NCI-H1092 treated with DMSO at 0.1 percent for 48 hours (cell line): ENCODE data around the gene SLC39A10.

Experiments
- DNase-seq: peaks from one replicate; lab custom pipeline; 2025; lab: John Stamatoyannopoulos, UW

The SLC39A10 gene

DNA sequence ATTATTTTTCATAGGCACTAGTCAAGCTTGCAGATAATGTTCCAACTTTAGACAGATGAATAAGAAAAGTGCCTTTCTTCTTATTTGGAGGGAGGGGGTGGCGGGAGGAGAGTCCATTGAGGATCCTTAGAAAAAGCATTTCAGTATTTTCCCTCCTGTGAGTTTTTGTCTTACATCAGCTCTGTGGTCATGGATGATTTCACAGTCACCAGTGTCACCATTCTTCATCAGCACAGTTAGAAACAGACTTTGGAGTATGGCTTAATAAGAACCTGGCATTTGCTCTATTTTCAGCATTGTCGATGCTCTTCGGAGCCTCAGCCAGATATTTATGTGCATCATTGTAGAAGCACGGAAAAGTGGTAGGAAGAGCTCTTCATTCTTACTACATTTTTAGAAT is 70.1 kb downstream of the SLC39A10 start:
- no peak for DNase-seq

DNA sequence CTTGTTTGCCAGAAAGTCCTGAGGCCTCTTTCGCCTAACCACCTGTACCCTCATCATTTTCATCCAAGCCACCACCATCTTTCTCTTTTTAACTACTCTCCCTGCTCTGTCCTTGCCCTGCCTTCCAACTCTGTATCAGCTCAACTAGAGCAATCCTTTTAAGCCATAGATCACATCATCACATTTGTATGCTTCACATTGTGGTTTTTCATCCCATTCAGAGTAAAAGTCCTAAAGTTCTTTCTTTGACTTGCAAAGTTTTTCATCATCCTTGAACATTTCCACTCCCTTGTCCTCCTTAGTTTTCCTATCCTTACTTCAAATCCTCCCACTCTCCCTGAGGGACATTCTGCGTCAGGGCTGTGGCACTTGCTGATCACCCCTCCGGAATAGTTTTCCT is 73.9 kb downstream of the SLC39A10 start:
- no peak for DNase-seq

DNA sequence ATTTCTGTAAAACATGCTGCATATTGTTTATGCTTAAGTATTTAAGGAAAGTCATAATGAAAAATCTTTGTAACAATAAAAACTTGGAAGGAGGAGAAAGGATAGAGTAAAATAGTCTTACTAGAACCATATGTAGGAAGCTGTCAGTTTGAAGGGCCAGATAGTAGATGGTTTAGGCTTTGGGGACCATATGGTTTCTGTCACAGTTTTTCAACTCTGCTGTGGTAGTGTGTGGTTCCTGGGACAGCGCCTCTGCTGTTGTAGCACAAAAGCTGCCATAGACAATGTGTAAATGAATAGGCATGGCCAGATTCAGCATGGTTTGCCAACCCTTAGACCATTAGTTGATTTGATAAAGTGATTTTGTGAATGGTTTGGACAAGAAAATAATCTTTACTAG is 75.5 kb downstream of the SLC39A10 start:
- DNase-seq = no peak

DNA sequence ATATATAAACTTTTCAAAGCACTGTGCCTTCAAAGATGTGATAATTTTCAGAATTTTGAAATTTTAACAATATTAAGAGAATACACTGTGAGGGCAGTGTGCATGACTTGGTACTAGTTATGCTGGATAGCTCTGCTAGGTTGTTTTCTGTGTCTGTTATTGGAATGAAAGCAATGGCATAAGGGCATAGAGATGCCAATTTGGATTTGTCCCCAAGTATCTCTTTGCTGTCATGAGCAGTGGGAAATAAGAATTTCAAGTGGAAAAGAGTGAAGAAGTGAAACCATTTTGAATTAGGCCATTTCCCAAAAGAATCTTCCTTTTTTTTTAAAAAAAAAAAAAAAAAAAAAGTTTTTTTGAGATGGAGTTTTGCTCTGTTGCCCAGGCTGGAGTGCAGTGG is 76.8 kb downstream of the SLC39A10 start:
- no peak for DNase-seq

GRCh38 chr2:195734395-195734794 is 77.4 kb downstream of the SLC39A10 start:
- DNase-seq = no peak

DNA sequence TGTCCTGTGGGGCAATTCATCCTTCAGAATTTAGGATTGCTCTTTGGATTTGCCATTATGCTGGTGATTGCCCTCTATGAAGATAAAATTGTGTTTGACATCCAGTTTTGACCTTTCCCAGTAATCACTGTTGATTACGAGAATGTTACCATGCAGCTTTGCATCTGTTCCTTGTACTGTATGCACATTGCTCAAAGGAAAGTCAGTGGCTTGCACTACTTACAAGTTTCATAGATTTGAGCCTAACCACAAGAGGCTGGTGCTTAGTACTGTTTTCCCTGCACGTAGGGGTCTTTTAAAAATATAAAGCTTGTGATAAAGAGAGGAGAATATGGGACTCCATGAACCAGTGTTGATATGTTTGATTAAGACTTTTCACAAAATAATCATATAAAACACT is 77.9 kb downstream of the SLC39A10 start:
- DNase-seq = no peak

- no peak for DNase-seq
These were observed 78.3 kb downstream of the SLC39A10 start for GRCh38 chr2:195735347-195735746.

DNA sequence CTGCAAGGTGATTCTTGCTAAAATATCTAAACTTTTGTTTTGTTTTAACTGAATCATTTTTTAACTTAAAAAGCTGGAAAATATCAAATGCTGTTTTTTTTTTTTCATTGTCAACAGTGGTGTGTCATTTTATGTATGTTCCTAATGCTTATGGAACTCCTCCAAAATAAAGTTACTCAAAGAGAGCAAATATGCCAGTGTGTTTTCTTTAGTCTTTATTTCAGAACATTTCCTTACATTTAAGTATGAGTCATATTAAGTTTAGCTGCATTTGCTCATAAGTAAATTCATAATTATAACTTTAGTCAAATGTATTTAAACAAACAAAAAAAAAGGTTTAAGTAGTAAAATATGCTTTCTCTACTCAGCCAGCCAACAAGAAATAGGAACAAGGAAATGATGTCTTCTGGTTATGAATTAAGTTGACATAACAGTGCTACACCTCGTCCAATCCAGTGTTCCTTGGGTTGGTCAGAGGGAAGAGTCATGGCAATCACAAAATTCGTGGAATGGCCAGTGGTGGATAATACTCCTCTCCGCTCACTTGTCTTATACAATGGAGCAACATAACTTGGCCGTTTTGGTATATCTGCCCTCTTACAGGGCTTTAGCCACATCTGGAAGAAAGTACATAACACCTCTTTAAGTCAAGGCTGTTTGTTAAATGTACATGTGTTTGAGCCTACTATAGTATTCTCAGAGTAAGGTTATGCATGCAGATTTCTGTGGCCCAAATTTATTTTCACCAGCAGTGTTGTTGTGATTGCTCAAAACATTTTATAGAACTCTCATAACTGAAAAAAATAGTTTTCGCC is 80.7 kb downstream of the SLC39A10 start:
- DNase-seq = no peak

DNA sequence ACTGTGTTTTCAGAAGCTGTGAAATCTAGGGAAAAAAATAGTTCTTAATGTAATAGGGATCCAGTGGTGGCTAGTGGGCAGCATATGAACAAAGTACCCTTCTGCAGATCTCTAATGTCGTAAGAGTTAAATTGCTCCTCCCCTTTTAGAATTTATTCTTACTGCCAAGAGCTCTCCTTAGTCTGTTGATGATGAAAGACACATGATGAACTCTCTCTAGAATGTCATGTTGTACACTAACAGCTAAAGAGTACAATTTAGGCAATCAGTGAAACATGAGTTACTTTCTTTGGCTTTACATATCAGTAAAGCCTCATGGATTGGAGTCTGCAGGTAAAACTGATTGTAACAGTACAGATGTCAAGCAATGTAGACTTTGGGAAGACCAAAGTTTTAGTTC is 84.2 kb downstream of the SLC39A10 start:
- DNase-seq = no peak

- DNase-seq = no peak
These were observed 99.4 kb downstream of the SLC39A10 start for GRCh38 chr2:195756218-195756942.

DNA sequence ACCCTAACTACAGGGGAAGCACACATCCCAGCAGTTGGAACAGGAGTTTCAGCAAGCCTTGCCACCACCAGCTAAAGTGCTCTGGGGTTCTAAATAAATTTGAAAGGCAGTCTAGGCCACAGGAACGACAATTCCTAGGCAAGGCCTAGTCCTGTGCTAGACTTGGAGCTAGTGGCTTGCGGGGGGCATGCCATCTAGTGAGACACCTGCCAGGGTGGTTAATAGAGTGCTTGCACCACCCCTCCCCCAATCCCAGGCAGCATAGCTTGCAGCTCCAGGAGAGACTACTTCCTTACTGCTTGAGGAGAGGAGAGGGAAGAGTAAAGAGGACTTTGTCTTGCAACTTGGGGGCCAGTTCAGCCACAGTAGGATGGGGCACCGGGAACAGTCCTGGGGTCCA is 101.8 kb downstream of the SLC39A10 start:
- no peak for DNase-seq

DNA sequence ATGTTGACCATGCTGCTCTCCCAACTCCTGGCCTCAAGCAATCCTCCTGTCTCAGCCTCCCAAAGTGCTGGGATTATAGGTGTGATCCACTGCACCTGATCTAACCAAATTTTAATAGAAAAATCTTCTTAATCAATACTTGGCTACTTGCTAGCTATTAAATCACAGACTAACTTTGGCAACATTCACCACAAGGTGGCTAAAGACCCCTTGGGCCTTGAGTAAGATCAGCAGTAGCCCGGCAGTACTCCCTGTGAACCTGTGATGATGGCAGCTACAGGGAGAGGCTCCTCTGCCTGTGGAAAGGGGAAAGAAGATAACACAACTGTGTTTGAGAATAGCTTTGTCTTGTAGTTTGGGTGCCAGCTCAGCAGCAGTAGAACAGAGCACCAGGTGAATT is 102.9 kb downstream of the SLC39A10 start:
- DNase-seq = no peak

- no peak for DNase-seq
These were observed 106.8 kb downstream of the SLC39A10 start for GRCh38 chr2:195763866-195764265.

DNA sequence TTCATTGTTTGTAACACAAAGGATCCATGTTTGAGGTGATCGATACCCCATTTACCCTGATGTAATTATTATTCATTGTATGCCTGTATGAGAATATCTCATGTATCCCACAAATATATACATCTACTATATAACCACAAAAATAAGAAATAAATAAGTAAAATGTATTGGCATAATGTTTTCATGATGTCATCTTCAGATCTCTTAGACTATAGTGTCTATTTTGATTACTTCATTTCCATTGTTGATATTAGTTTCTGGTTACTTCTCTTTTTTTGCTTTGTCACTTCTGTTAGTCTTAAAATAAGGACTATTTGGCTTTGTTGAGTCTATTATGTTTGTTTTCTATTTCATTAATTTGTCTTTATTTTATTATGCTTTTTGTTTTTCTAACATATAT is 109.7 kb downstream of the SLC39A10 start:
- DNase-seq = no peak

- DNase-seq = no peak
These were observed 111.4 kb downstream of the SLC39A10 start for GRCh38 chr2:195768431-195768830.

DNA sequence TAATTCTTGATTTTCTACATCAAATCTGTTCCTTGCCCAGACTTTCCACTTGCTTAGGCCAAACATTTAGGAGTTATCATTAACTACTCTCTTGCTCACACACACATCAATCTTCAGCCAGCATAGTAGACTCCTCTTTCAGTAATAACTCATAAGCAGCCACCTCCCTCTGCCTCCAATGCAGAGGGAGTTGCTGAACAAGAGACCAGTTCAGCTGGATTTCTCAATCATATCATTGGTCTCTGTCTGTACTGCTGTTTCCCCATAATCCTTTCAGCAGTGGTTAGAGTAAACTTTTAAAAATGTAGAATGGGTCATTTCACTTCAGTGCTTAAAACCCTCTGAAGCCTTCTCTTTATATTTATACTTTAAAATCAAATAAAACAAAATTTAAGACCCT is 112.9 kb downstream of the SLC39A10 start:
- DNase-seq = no peak

DNA sequence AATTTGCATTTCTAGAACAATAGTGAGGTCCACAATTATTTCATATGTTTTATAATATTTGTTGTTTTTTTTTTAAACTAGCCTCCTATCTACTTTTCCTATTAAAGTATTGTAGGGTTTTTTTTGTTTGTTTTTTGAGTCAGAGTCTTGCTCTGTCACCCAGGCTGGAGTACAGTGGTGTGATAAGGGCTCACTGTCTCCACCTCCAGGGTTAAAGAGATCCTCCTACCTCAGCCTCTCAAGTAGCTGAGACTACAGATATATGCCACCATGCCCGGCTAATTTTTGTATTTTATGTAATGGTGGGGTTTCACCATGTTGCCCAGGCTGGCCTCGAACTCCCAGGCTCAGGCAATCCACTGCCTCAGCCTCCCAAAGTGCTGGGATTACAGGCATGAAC is 122.5 kb downstream of the SLC39A10 start:
- DNase-seq = no peak

DNA sequence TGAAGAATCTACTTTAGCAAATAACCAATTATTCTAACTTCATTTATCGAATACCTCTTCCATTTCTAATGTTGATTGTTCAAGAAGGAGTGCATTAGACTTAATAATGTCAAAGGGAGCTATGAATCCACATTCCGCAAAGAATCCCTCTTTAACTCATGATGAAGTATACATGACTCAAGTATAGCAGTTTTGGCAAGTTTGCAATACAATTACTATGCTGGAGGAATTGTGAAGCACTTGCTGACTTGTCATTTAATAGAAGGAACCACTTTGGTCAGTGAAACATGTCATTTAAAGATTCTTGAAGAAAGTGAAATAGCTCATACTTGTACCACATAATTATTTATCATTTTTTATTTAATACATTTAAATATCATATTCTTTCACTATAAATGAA is 125.1 kb downstream of the SLC39A10 start:
- no peak for DNase-seq
